GM18870 (cell line): ENCODE results near the gene RAI1.

Experiments used
- ATAC-seq: cut with Tn5 transposase; IDR thresholded peaks from one replicate; pipeline ENCODE4 v1.9.1; 2021; ENCODE audit warnings: moderate library complexity; ENCODE audit not compliant: unreplicated experiment

RAI1 gene

DNA sequence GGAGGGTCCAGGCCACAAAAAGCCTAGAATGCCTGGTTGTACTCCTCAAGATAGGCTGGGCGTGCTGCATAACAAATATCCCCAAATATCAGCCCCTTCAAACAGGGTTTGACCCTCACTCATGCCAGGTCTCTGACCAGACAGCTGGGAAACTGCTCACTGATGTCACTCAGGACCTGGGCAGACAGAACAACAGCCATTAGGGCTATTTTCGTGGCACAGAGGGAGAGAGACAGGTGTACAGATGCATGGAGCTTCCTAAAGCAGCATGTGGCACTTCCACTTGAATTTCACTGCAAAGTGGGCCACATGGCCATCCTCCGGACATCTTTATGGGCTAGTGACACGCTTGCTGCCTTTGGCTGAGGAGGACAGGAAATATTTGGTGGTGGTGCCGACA is 82.5 kb downstream of the RAI1 start:
- ATAC-seq: no peak

DNA sequence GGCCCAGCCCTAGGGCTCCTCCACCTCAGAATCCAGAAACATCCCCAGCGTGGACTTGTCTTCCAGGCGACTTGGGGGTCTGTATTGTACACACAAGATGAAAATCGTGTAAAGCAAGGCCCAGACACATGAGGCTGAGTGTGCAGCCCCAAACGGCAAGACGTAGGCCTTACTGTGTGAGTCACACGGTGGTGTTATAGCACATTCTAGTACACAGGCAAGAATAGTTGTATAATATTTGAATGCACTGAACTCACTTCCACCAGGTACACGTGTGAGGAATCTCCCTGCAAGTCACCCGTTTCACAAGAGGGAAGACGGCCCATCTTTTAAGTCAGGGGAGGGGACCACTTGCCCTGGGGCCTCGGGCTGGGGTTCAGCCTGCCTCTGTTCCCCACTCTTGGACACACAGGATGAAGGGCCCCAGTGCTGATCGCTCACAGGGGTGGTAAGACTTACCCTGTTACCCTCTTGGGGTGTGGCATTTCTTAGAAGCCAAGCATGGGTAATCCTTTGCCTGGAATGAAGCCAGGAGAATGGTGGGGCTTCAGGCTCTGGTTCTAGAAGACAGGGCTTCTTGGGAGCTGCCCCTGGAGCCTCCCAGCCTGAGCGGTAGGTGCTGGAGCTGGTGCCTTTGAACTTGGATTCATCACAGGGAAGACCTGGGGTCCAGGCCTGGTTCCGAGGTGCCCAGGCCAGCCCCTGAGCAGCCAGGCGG is 84.3 kb downstream of the RAI1 start:
- ATAC-seq: no peak

DNA sequence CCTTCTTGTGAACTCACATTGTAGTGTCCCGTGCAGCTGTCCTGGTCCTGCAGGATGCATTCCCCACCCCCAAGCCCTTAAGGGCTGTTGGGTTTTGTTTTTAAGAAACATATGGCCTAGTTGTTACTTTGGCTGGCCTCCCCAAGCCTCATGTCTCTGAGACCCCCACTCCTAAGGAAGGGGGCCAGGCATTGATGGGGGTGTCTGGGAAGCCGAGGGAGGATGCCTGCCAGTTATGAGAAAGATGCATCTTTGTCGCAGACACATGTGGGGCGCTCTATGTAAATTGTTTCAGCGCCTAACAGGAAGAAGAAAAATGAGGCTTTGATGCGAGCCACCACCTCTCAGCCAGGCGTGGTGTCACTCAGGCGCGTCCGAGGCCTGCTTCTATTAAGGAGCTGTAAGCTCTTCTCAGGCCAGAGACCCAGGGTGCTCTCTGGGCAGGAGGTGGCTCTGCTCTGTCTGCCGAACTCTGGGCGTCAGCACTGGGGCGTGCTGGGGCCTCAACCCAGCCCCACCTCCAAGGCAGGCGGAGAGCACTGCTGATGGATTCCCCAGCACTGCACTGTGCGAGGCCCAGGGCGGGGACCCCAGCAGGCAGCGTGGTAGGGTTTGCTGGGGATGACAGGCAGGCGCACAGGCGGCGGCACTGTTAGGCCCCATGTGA is 85.0 kb downstream of the RAI1 start:
- ATAC-seq: no peak

DNA sequence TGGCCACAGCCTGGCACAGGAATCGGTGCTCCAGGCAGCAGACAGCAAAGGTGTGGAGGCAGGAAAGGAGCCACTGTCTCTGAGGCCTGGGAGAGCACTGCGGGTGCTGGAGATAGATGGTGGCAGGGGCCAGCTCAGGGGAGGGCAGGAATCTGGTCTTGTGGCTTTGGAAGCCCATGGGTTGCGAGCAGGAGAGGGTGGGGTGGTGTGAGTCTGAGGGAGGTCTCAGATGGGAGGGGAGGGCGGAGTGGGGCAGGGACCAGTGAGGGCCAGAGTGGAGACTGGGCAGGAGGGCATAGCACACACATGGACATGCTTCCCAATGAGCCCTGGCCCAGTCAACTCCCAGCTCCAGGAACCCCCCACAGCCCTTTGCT is 85.5 kb downstream of the RAI1 start:
- no peak for ATAC-seq

DNA sequence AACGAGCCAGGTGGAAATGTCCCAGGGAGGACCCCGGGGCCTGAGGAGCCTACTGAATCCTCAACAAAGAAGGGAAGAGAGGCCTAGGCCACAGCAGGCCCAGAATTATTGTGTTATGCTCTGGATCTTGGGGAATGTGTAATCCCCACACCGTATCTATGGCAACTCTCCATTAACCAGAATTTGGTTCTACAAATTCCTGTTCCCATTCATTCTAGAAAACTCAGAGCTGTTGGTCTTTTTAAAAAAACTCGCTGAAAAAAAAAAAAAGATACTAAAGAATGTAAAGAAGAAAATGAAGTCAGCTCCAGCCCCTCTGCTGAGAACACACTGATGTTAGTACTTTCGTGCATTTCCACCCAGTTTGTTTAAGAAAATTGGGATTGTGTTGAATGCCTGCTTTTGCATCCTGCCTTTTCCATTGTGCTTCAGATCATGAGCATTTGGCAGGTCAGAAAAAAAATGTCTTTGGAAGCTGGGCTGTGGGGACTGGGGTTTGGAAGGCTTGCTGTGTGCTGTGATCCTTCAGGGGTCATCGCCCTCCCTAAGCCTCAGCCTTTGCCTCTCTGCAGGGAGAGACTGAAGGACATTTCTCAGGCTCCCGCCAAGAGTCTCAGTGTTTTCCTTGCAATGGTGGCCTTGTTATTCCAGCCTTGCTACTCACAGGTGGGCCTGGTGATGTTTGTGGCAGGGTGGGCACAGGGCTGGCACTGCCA is 86.1 kb downstream of the RAI1 start:
- no peak for ATAC-seq

DNA sequence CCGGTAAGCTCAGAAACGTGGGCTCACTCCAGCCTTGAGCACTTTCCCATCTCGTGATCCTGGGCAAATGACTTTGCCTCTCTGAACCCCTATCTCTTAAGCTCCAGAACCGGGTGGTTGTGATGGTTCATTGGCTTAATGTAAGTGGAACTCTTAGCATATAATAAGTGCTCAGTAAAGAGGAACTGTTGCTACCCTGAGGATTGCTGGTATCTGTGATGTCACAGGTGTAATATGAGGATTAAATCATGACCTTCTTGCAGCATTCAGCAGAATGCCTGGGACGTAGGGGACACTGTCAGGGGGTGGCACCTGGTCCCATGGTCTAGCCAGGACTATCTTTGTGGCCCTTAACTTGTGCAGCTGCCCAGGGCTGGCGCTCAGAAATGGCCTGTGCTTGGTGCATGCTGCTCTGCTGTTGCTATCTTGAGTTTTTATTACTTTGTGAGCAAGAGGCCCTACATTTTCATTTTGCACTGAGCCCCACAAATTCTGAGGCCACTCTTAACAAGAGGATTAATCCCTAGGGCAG is 86.7 kb downstream of the RAI1 start:
- ATAC-seq: no peak

DNA sequence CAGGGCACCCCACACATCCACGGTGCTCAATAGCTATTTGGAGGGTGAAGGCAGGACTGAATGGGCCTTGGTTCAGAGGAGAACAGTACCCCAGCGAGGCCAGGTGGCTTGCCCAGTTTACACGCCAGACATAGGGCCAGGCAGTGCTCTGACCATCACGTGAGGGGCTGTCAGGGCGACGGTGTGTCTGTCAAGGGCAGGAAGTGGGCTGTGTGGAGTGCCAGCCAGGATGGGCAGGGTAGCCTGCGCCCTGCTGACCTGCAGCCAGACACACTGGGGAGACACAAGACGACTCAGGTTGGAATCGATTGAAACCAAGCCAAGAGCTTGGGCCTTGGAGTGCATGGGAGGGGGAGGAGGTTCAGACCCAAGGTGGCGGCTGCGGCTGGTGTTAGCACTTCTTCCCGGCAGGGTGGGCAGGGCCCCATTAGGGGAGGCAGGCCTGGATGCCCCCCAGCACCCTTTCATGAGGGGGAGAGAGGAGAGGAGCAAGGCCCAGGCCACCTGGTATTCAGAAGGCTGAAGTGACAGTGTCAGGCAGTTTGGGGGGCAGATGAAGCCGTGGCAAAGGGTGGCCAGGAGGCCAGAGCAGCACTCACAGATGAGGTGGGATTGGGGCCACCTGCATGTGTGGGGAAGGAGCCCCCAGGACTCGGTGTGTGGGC is 87.3 kb downstream of the RAI1 start:
- no peak for ATAC-seq

DNA sequence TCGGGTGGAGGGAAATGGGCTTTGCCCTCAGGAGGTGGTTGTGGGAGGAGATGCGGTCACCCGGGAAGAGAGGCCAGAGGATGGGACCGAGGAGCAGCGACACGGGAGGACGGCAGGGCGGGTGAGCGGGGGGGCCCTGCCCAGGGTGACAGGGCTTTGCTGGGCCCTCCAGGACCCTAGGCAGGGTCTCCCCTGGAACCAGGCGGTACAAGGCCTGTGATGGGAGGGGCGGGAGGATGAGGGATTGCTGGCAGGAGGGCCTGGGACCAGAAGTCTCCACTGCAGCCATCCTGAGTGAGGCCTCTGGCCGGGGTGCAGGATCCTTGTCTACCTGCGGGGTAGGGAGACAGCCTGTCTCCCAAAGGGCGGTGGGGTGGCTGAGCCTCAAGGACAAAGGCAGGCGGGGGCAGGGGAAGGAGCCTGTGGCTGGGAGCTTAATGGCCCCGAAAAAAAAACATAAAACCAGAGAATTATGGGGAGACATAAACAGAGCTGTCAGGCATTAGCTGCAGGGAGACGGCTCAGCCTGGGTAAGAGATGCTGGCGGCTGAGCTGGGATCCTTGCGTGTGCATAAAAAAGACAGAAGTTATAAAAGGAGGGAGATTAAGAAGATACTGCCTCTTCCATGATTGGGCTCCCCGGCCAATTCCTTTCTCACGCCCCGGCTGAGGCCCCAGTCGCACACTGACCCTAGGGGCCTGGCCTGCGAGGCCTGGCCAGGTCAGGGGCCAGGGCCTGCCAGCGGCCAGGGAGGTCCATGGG is 88.8 kb downstream of the RAI1 start:
- no peak for ATAC-seq

DNA sequence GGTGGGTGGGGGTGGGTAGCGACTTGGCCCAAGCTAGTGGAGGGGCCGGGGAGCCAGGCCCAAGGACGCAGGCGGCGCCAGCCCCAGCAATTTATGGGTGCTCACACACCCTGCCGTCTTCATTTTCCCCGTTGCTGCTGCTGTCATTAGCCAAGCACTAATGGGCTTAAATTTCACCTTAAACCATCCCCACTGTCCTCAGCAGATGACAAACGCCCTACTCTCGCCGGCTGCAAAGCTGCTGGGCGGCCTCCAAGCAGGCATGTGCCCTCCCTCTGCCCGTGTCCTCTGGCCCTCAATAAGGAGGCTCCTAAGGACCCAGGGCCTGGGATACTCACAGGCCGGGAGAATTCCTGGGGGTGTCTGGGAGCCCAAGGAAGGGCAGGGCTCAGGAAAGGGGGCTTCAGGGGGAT is 89.4 kb downstream of the RAI1 start:
- no peak for ATAC-seq

DNA sequence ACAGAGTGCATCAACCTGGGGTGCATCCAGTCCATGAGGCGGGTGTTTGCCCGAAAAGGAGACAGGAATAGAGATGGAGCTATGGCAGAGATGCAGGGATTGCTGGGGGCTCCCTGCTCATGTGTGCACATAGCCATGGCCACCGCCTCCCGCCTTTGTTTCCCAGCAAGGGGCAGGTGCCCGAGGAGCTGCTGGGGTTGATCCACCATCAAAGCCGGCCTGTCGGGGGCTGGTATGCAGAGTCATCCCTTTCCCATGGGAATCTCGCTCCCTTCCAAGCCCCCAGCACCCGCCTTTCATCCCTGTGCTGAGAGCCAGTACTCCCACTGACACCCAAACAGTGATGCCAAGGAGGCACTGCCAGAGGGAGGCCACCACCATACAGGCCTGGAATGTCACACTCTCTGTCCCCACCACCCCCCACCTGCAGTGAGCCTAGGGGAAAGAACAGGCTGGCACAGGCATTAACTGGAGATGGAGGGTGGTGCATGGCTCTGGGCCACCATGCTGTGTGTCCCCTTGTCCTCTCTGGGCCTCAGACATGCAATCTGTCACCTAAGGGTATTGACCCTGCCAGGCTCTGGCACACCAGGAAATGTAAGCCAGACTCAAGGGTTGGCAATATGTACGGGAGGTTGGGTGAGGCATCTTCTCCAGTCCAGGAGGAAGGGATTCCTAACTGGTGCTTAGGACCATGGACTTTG is 90.4 kb downstream of the RAI1 start:
- ATAC-seq: no peak

DNA sequence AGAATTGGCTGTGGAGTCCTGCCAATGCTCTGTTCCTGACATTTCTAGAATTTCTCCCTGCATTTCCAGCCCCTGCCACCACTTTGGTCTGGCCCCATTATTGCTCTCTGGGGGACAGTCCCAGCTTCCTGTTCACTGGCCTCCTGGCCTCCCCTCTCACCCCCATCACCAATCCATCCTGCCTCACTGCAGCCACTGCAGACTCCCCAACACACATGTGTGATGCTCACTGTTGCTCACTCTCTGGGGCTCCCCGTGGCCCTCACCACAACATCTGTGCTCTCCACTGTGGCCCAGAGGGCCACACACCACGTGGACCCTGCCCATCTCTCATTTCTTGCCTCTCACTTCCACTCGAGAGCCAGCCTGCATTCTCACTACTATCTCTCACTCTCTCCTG is 91.0 kb downstream of the RAI1 start:
- ATAC-seq: no peak

DNA sequence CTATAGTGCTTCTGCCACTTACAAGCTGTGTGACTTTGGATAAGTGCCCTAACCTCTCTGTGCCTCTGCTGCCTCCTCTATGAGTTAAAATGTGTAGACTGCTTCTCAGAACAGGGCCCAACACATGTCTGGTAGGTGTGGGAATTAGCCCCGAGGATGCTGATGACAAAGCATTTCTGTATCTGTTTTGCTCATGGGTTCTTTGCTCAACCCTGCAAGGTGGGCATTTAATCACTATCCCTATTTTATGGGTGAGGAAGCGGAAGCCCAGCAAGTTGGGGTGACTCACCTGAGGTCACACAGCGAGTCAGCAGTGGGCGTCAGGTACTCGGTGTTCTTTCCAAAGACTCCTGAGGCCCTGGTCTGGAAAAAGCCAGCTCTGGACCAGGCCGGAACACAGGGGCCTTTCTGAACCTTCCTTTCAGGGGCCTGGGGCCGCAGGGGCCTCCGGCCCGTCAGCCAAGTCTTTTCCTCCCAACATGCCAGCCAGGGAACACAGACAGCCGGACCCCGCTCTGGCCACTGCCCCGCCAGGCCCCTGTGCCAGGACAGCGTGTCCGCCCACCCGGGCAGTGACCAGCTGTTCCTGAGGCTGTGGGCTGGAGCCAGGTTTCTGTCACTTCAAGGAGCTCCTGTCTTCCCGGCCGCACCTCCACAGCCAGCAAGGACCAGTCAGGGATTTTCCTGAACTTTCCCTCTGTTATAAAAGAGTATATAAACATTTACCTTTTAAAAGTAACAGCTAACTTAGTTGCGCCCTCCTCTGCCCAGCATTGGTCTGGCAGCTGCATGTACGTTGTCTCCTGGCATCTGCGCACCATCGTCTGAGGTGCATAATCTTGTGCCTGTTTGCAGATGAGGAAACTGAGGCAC is 93.0 kb downstream of the RAI1 start:
- ATAC-seq: no peak

DNA sequence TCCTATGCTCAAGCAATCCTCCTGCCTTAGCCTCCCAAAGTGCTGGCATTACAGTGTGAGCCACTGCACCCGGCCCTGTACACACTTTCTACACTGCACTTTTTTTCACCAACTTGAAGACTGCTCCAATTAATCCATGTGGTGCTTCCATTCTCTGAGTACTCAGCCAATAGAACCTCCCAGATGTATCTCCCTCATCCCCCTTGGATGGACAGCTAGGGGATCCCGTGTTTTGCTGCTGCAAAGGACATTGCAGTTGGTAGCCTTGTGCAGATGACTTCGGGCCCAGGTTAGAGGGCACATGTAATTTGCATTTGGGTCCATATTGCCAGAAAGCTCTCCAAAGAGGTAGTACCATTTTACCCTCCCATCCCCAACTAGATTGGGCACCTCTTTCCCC is 95.6 kb downstream of the RAI1 start:
- ATAC-seq: no peak

DNA sequence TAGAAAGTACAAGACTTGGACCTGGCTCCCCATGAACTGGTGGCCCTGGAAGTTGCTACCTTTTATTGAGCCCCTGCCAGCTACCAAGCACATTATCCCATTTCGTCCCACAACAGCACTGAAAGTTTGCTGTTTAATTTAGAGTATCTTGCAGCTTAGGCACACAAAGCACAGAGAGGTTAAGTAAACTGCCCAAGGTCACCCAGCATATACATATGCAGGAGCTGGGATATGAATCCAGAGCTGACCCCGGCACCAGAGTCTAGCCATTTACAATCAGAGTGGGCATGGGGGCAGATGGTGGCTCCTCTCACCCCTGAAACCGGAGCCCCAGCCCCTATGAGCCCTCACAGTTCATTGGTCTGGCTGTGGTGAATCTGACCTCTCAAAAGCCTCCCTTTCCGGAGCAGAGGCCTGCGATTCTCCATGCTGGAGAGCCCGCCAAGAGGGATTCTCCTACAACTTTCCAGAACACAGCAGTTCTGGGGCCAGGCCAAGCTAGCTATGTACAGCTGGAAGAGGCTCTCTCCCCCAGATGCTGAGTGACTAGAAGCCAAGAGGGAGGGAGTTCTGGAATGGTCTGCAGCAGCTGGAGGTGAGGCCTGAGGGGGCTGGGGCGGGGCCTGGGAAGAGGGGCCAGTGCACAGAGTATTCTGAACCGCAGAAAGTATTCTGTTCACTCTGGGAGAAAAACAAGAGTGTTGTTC is 97.2 kb downstream of the RAI1 start:
- no peak for ATAC-seq

DNA sequence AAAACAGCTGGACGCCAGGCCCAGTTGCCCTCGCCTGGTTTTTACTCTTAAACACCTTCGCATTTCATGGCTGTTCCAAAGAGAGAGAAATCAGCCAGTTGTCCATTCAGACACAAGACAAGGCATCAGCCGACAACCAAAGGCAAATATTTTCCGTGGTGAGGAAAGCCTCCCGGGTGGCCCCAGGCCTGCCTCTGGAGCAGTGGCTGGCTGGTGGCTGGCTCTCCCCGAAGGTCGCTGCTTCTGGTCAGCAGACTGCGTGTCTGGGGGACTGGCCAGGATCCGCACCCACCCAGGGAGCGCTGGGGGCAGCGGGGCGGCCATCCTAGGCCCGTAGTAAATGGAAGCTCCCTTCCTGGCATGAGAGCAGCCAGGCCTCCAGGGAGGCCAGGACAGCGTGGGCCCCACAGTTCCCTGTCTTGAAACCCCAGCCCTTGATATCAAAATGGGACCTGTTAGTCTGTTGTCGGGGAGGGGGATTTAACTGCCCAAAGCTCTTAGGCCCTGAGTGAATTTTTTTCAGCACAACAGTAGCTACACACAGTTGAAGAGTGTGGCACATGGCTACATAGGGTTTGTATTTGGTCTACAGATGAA is 97.9 kb downstream of the RAI1 start:
- ATAC-seq: no peak

DNA sequence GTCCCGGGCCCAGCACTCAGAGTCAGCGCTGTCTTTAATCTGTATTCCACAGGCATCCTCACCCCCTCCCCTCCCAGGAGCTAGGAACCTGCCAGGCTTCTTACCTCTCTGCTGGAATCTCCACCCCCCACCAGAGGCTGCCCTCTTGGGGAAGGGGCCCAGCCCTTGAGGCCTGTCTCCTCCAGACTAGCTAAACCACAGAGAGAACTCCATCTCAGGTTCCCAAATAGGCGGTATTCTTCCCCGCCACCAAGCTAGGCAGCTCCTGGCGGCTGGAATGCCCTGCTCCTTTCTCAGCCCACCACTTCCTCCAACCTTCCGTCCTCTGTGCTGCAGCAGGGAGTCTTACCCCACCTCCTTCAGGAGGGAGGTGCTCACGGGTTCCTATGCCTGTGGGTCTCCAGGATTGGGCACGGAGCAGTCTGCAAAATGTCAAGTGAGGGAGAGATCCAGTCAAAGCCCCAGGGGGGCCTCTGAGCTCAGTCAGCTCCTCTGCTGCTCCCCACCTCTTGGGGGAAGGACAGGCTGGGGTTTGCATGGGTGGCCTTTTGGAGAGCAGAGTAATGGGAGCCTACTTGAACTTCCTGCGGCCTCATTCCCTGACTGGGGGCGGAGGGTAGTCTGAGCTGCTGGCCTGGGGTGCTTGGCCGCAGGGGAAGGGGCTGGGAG is 99.8 kb downstream of the RAI1 start:
- ATAC-seq: no peak
